Measurements from ENCODE around the gene NUTM2G. TPM values are rescaled to one million over a fixed set of nuclear protein-coding genes. Genes with fewer than 3 reads are reported as not detected.
A peak's percentile ranks its signal among the peaks of the same experiment; 100 is the strongest.
"Not testable (repeated sequence)": the region's sequence is repeated elsewhere in the genome, so short reads cannot be mapped to it uniquely, and the experiment has no call there.

Gene NUTM2G
- not detected in 2 replicates for total RNA-seq (2014; rRNA removed; shearing (Covaris generic))

GRCh38 chr9:96928543-96928942, at the start of gene NUTM2G:
Gene NUTM2G, plus strand, starts transcription at chr9:96928843. Its CDS starts 182 bp downstream, at chr9:96929025.
- not testable (repeated sequence) for H3K36me3 ChIP-seq; H3K4me1 ChIP-seq (replicated peaks); H3K27me3 ChIP-seq (replicated peaks); DNase-seq (ENCODE audit: low read depth in 1 of 2, low spot score in 2 of 2); H3K9me3 ChIP-seq (replicated peaks); H3K27ac ChIP-seq; H3K4me3 ChIP-seq

- Histone ChIP-seq H3K4me1 (replicated peaks) (peaks cover 9% of the 10 kb centered on the region), H3K27ac (no peak overlapping the region), H3K36me3 (no peaks in the 10 kb centered on the region), H3K4me3 (no peak overlapping the region), H3K27me3 (replicated peaks) (no peaks in the 10 kb centered on the region), H3K9me3 (replicated peaks) (no peaks in the 10 kb centered on the region)
- DNase-seq (ENCODE audit: low read depth in 1 of 2, low spot score in 2 of 2), result no peak
These were observed 44.7 kb upstream of the NUTM2G start for GRCh38 chr9:96883922-96884321.

GRCh38 chr9:96884443-96884842, 44.2 kb upstream of the NUTM2G start:
- Histone ChIP-seq H3K4me3 (no peak overlapping the region), H3K36me3 (no peaks in the 10 kb centered on the region), H3K4me1 (replicated peaks) (peaks cover 9% of the 10 kb centered on the region), H3K27me3 (replicated peaks) (no peaks in the 10 kb centered on the region), H3K27ac (no peak overlapping the region), H3K9me3 (replicated peaks) (no peaks in the 10 kb centered on the region)
- peak in 1 of 2 experiments; percentile 16 for DNase-seq (ENCODE audit: low read depth in 1 of 2, low spot score in 2 of 2)

GRCh38 chr9:96885424-96885823, 43.2 kb upstream of the NUTM2G start:
- no peaks in the 10 kb centered on the region for H3K9me3 ChIP-seq (replicated peaks)
- no peak overlapping the region for H3K27ac ChIP-seq
- H3K36me3 ChIP-seq, result no peaks in the 10 kb centered on the region
- H3K4me1 ChIP-seq (replicated peaks), result peaks cover 9% of the 10 kb centered on the region
- no peak for DNase-seq (ENCODE audit: low read depth in 1 of 2, low spot score in 2 of 2)
- no peak overlapping the region for H3K4me3 ChIP-seq
- H3K27me3 ChIP-seq (replicated peaks), result no peaks in the 10 kb centered on the region

- Histone ChIP-seq H3K27me3 (replicated peaks) (no peaks in the 10 kb centered on the region), H3K9me3 (replicated peaks) (no peaks in the 10 kb centered on the region), H3K4me3 (no peak overlapping the region), H3K36me3 (no peaks in the 10 kb centered on the region), H3K27ac (no peak overlapping the region), H3K4me1 (replicated peaks) (peaks cover 9% of the 10 kb centered on the region)
- no peak for DNase-seq (ENCODE audit: low read depth in 1 of 2, low spot score in 2 of 2)
These were observed 40.1 kb upstream of the NUTM2G start for GRCh38 chr9:96888591-96888990.

- Histone ChIP-seq H3K4me3 (no peak overlapping the region), H3K36me3 (peaks cover 7% of the 10 kb centered on the region; the same call in 1 of the 2 replicates)
- DNase-seq (ENCODE audit: low read depth in 1 of 2, low spot score in 2 of 2), result no peak
These were observed 36.5 kb upstream of the NUTM2G start for GRCh38 chr9:96892131-96892530.

GRCh38 chr9:96900010-96900409, 28.6 kb upstream of the NUTM2G start:
- DNase-seq (ENCODE audit: low read depth in 1 of 2, low spot score in 2 of 2); H3K36me3 ChIP-seq; H3K27ac ChIP-seq; H3K4me1 ChIP-seq (replicated peaks); H3K4me3 ChIP-seq; H3K27me3 ChIP-seq (replicated peaks); H3K9me3 ChIP-seq (replicated peaks): not testable (repeated sequence)

More at GRCh38 chr9:96892131-96892530, 36.5 kb upstream of the NUTM2G start:
- Histone ChIP-seq H3K9me3 (replicated peaks) (no peaks in the 10 kb centered on the region), H3K27ac (no peak overlapping the region), H3K27me3 (replicated peaks) (no peaks in the 10 kb centered on the region), H3K4me1 (replicated peaks) (no peaks in the 10 kb centered on the region)

- not testable (repeated sequence) for H3K4me3 ChIP-seq; H3K36me3 ChIP-seq; H3K27ac ChIP-seq; H3K27me3 ChIP-seq (replicated peaks); H3K9me3 ChIP-seq (replicated peaks); H3K4me1 ChIP-seq (replicated peaks); DNase-seq (ENCODE audit: low read depth in 1 of 2, low spot score in 2 of 2)
These were observed 23.5 kb upstream of the NUTM2G start for GRCh38 chr9:96904947-96905722.

GRCh38 chr9:96908479-96908878, 20.2 kb upstream of the NUTM2G start:
- H3K4me3 ChIP-seq; H3K9me3 ChIP-seq (replicated peaks); H3K27ac ChIP-seq; DNase-seq (ENCODE audit: low read depth in 1 of 2, low spot score in 2 of 2); H3K27me3 ChIP-seq (replicated peaks); H3K36me3 ChIP-seq; H3K4me1 ChIP-seq (replicated peaks): not testable (repeated sequence)

GRCh38 chr9:96915539-96915938, 13.1 kb upstream of the NUTM2G start:
- not testable (repeated sequence) for H3K4me3 ChIP-seq; H3K36me3 ChIP-seq; H3K4me1 ChIP-seq (replicated peaks); H3K27ac ChIP-seq; DNase-seq (ENCODE audit: low read depth in 1 of 2, low spot score in 2 of 2); H3K27me3 ChIP-seq (replicated peaks); H3K9me3 ChIP-seq (replicated peaks)

GRCh38 chr9:96916531-96916930, 12.1 kb upstream of the NUTM2G start:
- not testable (repeated sequence) for H3K4me1 ChIP-seq (replicated peaks); H3K36me3 ChIP-seq; H3K4me3 ChIP-seq; H3K27me3 ChIP-seq (replicated peaks); H3K27ac ChIP-seq; DNase-seq (ENCODE audit: low read depth in 1 of 2, low spot score in 2 of 2); H3K9me3 ChIP-seq (replicated peaks)

- not testable (repeated sequence) for H3K27ac ChIP-seq; H3K9me3 ChIP-seq (replicated peaks); DNase-seq (ENCODE audit: low read depth in 1 of 2, low spot score in 2 of 2); H3K4me3 ChIP-seq; H3K36me3 ChIP-seq; H3K4me1 ChIP-seq (replicated peaks); H3K27me3 ChIP-seq (replicated peaks)
These were observed 10.1 kb upstream of the NUTM2G start for GRCh38 chr9:96918550-96918949.

GRCh38 chr9:96920803-96921202, 7.8 kb upstream of the NUTM2G start:
- not testable (repeated sequence) for H3K4me1 ChIP-seq (replicated peaks); H3K9me3 ChIP-seq (replicated peaks); H3K4me3 ChIP-seq; H3K27ac ChIP-seq; H3K27me3 ChIP-seq (replicated peaks); DNase-seq (ENCODE audit: low read depth in 1 of 2, low spot score in 2 of 2); H3K36me3 ChIP-seq

- not testable (repeated sequence) for H3K9me3 ChIP-seq (replicated peaks); H3K27ac ChIP-seq; H3K27me3 ChIP-seq (replicated peaks); DNase-seq (ENCODE audit: low read depth in 1 of 2, low spot score in 2 of 2); H3K4me1 ChIP-seq (replicated peaks); H3K4me3 ChIP-seq; H3K36me3 ChIP-seq
These were observed 3.1 kb upstream of the NUTM2G start for GRCh38 chr9:96925587-96925986.

GRCh38 chr9:96931665-96932064, 3.0 kb downstream of the NUTM2G start:
- not testable (repeated sequence) for H3K4me3 ChIP-seq; H3K36me3 ChIP-seq; H3K27me3 ChIP-seq (replicated peaks); H3K4me1 ChIP-seq (replicated peaks); H3K27ac ChIP-seq; DNase-seq (ENCODE audit: low read depth in 1 of 2, low spot score in 2 of 2); H3K9me3 ChIP-seq (replicated peaks)

Measured in SJSA1 (cell line).